ENCODE data around the gene TRIP10. TPM values are rescaled to one million over a fixed set of nuclear protein-coding genes. Genes with fewer than 3 reads are reported as not detected.

TRIP10 gene
- total RNA-seq, 1 donor from 2014 or later = 24.5 TPM

- intact Hi-C loops (cut with micrococcal nuclease) = no loop called here
These were observed 27.9 kb upstream of the TRIP10 start for GRCh38 chr19:6711605-6712004.

- intact Hi-C loops (cut with micrococcal nuclease) = no loop called here
These were observed 27.2 kb upstream of the TRIP10 start for GRCh38 chr19:6712231-6712630.

GRCh38 chr19:6712692-6713670 is 26.5 kb upstream of the TRIP10 start:
- intact Hi-C loops (cut with micrococcal nuclease) = no loop called here

- intact Hi-C loops (cut with micrococcal nuclease) = no loop called here
These were observed 25.4 kb upstream of the TRIP10 start for GRCh38 chr19:6713773-6714692.

- intact Hi-C loops (cut with micrococcal nuclease) = loop anchor here (5.0 kb wide), 1 partner anchor 198 kb away; no protein-coding TSS in a partner anchor
These were observed 24.5 kb upstream of the TRIP10 start for GRCh38 chr19:6714749-6715555.

- intact Hi-C loops (cut with micrococcal nuclease) = loop anchor here (5.0 kb wide), 1 partner anchor 199 kb away; no protein-coding TSS in a partner anchor
These were observed 22.9 kb upstream of the TRIP10 start for GRCh38 chr19:6716610-6716970.

GRCh38 chr19:6717036-6717435 is 22.4 kb upstream of the TRIP10 start:
- intact Hi-C loops (cut with micrococcal nuclease) = loop anchor here (5.0 kb wide), 1 partner anchor 200 kb away; no protein-coding TSS in a partner anchor

GRCh38 chr19:6717441-6717971 is 22.0 kb upstream of the TRIP10 start:
- intact Hi-C loops (cut with micrococcal nuclease) = loop anchor here (5.0 kb wide), 1 partner anchor 200 kb away; no protein-coding TSS in a partner anchor

GRCh38 chr19:6718111-6718740 is 21.3 kb upstream of the TRIP10 start:
- intact Hi-C loops (cut with micrococcal nuclease) = loop anchor here (1.0 to 5.0 kb wide), 4 partner anchors 35 to 201 kb away; partner anchors contain the start of gene SH2D3A

GRCh38 chr19:6718741-6719539 is 20.5 kb upstream of the TRIP10 start:
- intact Hi-C loops (cut with micrococcal nuclease) = loop anchor here (1.0 to 5.0 kb wide), 6 partner anchors 17 to 202 kb away; partner anchors contain the start of gene SH2D3A

GRCh38 chr19:6719540-6719861 is 20.0 kb upstream of the TRIP10 start:
- intact Hi-C loops (cut with micrococcal nuclease) = loop anchor here (1.0 to 5.0 kb wide), 4 partner anchors 17 to 202 kb away; no protein-coding TSS in a partner anchor

- intact Hi-C loops (cut with micrococcal nuclease) = loop anchor here (1.0 to 5.0 kb wide), 4 partner anchors 16 to 203 kb away; no protein-coding TSS in a partner anchor
These were observed 19.5 kb upstream of the TRIP10 start for GRCh38 chr19:6719992-6720368.

GRCh38 chr19:6720369-6721137 is 18.9 kb upstream of the TRIP10 start, which contains the start of gene C3:
TSS of gene C3 (minus strand) at chr19:6720650. CDS start at chr19:6720589, 61 bp downstream.
- intact Hi-C loops (cut with micrococcal nuclease) = no loop called here

- intact Hi-C loops (cut with micrococcal nuclease) = no loop called here
These were observed 18.4 kb upstream of the TRIP10 start for GRCh38 chr19:6721138-6721474.

- intact Hi-C loops (cut with micrococcal nuclease) = no loop called here
These were observed 17.7 kb upstream of the TRIP10 start for GRCh38 chr19:6721773-6722172.

- intact Hi-C loops (cut with micrococcal nuclease) = no loop called here
These were observed 16.3 kb upstream of the TRIP10 start for GRCh38 chr19:6723108-6723618.

GRCh38 chr19:6723738-6724137 is 15.7 kb upstream of the TRIP10 start:
- intact Hi-C loops (cut with micrococcal nuclease) = no loop called here
